GM18517 (cell line): Measurements from ENCODE around the gene ZNF343.
"Not testable (repeated sequence)": the region's sequence is repeated elsewhere in the genome, so short reads cannot be mapped to it uniquely, and the experiment has no call there.

Experiments
- ATAC-seq: cut with Tn5 transposase; IDR thresholded peaks from one replicate; pipeline ENCODE4 v1.9.1; 2021; ENCODE audit warnings: mild to moderate bottlenecking, moderate library complexity; ENCODE audit not compliant: unreplicated experiment

The ZNF343 gene

GRCh38 chr20:2521369-2522305 is 12.9 kb upstream of the ZNF343 start:
- ATAC-seq = no peak

- ATAC-seq = no peak
These were observed 11.9 kb upstream of the ZNF343 start for GRCh38 chr20:2520617-2521016.

DNA sequence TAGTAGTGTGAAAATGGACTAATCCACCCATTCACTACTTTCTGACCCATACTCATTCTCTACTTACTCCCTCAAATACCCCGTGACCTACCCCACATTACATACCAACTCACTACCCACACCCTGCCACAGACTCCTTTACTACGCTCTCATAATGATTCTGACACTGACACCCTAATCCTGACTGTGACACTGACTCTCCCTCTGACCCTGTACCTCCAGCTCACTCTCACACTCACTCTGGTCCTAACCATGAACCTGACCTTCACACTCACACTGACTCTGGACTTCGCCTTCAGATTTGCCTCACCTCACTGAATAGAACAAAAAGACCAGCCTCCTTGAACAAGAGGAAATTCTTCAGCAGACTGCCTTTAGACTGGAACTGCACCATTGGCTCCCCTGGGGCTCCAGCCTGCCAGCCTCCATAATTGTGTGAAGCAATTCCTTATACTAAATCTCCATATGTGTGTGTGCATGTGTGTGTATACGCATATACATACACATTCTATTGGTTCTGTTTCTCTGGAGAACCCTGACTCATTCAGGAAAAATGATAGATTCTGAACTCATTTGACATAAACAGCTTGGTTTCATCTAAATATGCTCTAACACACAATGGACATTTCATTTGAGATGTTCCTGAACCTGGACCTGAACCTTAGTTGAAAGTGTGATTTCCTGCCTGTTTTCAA is 10.5 kb upstream of the ZNF343 start:
- ATAC-seq = no peak

DNA sequence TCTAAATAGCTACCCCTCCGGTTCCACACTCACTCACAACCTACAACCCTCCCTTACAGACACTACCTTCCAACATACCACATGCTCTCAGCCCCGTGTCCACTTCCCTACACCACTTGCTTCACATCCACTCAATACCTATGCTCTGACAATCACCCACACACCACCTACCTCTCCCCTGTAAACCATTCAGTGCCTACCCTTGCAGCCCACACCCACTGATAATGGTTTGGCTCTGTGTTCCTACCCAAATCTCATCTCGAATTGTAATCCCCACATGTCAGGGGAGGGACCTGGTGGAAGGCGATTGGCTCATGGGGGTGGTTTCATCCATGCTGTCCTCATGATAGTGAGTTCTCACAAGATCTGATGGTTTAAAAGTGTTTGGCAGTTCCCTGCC is 9.8 kb upstream of the ZNF343 start:
- ATAC-seq = no peak

DNA sequence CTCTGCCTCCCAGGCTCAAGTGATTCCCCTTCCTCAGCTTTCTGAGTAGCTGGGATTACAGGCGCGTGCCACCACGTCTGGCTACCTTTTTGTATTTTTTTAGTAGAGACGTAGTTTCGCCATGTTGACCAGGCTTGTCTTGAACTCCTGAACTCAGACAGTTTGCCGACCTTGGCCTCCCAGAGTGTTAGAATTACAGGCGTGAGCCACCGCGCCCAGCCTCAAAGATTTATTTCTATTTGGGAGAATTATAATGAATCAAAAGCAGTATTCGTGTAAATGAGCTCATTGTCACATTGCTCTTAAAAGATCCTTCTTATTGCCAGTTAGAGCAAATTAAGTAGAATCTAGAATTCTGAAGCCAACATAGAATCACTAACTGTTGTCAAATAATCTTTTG is 9.4 kb upstream of the ZNF343 start:
- ATAC-seq = no peak

DNA sequence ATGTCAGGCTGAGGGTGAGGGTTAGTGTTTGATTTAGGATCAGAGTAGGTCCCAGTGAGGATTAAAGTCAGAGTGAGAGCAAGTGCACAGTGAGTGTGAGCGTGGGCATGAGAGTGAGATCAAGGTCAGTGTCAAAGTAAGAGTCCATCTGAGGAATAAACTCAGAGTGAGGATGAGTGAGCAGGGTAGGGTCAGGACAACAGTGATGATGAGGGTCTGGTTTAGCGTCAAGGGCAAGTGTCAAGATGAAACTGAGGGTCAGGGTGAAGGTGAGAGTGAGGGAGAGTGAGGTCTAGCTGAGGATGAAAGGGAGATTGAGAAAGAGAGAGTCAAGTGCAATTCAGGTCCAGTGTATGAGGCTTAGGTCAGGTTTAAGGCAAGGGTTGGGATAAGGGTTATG is 7.7 kb upstream of the ZNF343 start:
- no peak for ATAC-seq

DNA sequence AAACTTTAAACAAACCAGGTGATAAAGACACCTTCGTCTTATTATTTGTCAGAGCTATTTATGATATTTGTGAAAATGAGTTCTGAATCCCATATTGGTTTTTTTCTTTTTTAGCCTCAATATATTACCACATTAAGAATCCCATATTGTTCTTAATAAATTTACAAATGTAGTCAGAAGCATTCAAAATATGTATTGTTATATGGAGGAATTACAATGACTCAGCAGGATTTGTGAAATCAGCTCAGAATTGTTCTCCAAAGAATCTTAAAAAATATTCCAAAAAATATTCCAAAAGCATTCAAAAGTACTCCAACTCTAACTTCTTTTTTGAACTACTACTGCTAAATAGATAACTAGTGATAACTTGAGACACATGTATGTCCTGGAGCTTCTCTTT is 6.5 kb upstream of the ZNF343 start:
- ATAC-seq = no peak

DNA sequence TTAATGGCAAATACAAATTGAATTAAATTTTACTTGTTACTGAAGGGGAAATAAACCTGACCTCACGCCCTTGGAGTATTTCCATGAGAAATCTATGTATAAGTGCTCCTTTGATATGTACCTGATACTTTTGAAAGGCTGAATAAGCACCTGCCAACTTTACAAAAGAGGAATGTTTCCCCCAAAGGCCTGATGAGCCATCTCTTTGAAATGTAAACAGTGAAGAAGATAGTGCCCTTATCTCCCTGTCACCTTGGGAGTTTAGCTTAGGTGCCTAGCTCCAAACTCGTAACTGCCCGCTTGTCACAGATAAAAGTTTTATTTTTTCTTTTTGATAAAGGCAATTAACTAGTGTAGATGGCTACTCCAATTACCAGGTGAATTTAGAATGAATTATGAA is 1.1 kb upstream of the ZNF343 start:
- ATAC-seq = no peak

DNA sequence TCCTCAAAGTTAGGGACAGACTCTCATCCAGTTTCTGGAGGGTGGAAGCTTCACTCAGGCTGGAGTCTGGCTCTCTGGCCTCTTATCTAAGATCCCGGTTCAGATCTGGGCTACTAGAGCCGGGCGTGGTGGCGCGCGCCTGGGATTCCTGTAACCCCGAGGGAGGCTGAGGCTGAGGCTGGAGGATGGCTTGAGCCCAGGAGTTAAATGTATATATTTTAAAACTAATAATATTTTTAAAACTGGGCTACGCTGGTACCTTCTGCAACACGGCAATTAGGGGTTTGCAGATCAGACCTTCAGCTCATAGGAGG is 710 bp upstream of the ZNF343 start:
- no peak for ATAC-seq

DNA sequence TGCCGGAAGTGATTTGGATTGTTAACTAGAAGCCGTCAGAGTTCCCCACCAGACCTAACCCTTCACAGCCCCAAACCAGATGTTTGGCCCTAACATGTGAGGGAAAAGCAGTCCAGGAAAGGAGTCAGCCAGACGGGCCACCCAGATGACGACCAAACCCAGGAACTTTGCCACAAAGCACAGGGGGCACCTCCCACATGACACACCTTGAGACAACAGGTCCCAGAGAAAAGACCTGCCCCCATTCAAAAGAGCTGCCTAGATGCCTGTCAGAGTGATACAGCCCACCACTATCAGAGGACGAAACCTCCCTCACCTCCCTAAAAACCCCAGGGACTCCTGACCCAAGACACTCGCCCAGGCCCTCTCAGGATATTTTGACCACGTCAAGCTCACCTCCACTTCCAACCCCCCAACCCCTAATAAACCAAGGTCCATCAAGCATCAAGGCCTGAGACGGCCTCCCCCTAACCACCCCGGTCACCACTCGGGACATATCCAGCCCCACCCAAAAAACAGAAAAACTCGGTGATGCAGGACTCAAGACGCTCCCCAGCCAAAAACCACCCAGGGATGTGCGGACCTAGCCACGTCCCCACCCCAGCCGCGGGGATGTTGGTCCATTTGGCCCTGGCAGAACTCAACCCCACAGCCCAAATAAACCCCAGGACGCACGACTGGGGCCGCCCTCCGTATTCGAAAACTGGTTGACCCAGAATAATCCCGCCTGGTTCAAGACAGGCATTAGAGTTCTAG is 662 bp downstream of the ZNF343 start:
- peak; percentile 9 for ATAC-seq

DNA sequence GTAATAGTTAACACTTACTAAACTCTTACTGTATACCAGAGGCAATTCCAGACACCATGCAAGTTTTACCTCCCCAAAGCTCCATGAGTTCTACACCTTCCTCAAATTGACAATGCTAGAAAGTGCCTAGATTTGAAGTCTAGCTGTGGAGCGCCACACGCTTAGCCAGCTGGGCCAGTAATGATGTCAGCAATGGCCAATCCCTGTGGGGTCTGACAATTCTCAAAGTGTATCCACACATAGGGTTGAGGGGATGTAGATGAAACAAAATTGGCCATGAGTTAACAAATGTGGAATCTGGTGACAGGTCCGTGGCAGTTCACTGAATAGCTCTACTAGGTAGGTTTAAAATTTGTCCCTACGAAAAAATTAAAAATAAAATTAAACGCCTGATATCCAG is 1.3 kb downstream of the ZNF343 start:
- ATAC-seq = no peak

- not testable (repeated sequence) for ATAC-seq
These were observed 2.3 kb downstream of the ZNF343 start for GRCh38 chr20:2506426-2506825.

DNA sequence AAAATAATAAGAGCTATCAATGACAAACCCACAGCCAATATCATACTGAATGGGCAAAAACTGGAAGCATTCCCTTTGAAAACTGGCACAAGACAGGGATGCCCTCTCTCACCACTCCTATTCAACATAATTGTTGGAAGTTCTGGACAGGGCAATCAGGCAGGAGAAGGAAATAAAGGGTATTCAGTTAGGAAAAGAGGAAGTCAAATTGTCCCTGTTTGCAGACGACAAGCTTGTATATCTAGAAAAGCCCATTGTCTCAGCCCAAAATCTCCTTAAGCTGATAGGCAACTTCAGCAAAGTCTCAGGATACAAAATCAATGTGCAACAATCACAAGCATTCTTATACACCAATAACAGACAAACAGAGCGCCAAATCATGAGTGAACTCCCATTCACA is 3.9 kb downstream of the ZNF343 start:
- ATAC-seq = not testable (repeated sequence)

GRCh38 chr20:2502808-2503384 is 5.8 kb downstream of the ZNF343 start:
- not testable (repeated sequence) for ATAC-seq

DNA sequence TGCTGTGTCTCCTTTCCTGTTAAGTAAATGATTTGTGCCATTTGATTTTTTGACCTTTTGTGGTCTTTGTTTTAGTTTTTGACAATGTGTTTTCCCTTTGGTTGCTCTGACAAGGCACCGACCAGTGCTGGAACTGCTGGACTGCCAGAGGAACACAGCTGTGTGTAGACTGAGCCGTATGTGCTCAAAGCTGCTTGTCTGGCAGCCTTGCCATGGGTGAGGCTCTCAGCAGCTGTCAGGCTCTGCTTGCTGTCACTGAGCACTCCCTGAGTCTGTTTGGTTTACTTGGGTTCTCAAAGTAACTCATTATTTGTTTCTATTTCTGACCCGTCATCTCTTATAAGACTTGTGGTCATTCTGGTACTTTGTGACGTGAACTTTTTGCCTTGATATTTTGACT is 23.1 kb downstream of the ZNF343 start:
- no peak for ATAC-seq

DNA sequence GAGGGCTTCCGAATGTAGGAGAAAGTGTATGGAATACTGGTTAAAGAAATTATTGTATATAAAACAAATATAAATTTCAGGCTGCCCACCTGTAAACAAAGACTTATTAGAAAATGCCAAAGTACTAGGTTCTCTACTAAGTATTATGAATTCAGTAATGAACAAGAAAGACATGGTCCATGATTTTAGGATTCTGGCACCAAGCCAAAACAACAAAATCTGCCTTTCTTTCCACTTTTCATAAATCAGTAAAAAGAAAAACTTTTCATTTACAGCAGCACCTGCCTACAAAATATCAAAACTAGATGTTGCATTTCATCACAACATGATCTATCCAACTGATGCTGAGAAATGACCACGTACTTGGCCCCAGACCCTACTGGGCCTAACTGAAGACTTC is 23.6 kb downstream of the ZNF343 start:
- ATAC-seq = no peak

- no peak for ATAC-seq
These were observed 25.2 kb downstream of the ZNF343 start for GRCh38 chr20:2483504-2483903.

DNA sequence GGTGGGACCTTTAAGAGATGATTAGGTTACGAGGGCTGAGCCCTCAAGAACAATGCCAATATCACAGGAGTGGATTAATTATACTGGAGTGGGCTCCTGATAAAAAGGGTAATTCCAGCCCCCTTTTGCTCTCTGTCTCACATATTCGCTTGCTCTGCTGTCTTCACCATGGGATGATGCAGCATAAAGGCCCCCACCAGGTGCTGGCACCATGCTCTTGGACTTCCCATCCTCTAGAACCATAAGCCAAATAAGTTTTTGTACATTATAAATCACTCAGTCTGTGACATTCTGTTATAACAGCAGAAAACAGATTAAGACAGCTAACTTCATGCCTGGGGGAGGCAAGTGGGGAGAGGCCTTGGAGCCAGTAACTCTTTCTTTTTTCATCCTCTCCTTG is 28.3 kb downstream of the ZNF343 start:
- ATAC-seq = no peak

DNA sequence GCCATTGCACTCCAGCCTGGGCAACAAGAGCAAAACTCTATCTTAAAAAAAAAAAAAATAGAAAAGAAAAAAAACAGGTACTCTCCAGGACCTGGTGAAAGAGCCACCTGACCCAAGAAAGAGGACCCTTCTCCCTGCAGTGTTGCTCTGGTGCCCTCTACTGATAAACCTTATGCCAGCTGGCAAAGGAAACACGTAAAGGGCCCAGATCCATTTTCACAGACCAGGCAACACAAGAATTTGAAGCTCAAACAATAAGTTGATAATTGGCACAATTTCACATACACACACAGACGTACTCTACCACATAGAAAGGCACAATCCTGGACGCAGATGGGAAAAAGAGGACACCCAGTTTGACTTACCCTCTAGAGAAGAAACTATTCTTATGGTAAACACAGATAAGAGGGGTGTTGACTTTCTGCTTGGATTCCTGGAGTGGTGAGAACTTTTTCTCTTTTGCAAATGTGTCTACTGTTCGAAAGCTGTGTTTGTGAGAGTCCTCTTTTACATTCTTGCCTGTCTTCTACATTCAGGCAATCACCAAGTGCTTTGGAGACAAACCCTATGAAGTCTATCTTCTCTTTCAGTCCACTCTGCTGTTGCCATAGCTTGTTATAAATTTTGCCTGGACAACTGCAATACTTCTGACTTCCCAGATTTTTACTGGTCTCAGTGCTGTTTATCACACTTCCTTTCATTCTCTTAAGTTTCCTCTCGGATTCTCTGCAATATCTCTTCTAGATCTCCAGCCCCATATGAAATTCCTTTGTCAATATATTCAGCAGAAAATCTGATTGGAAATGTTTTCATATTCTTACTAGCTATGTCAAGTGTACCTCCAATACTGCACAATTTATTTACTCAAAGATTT is 31.7 kb downstream of the ZNF343 start:
- no peak for ATAC-seq
